ENCODE data around the gene ESR2.
"Not testable (repeated sequence)": the region's sequence is repeated elsewhere in the genome, so short reads cannot be mapped to it uniquely, and the experiment has no call there.

The ESR2 gene

GRCh38 chr14:64196056-64196455, 98.1 kb downstream of the ESR2 start:
- DNase-seq: no peak

GRCh38 chr14:64195199-64195598, 99.0 kb downstream of the ESR2 start:
- DNase-seq: no peak

GRCh38 chr14:64194404-64194803, 99.8 kb downstream of the ESR2 start:
- no peak for DNase-seq

GRCh38 chr14:64193821-64194220, 100.3 kb downstream of the ESR2 start:
- DNase-seq: no peak

- DNase-seq: peak; percentile 11
Measured at GRCh38 chr14:64191756-64192155, 102.4 kb downstream of the ESR2 start.

- DNase-seq: no peak
Measured at GRCh38 chr14:64190974-64191502, 103.1 kb downstream of the ESR2 start.

GRCh38 chr14:64187331-64187730, 106.8 kb downstream of the ESR2 start:
- no peak for DNase-seq

- DNase-seq: no peak
Measured at GRCh38 chr14:64186231-64187129, 107.7 kb downstream of the ESR2 start.

- DNase-seq: no peak
Measured at GRCh38 chr14:64185184-64185583, 109.0 kb downstream of the ESR2 start.

- no peak for DNase-seq
Measured at GRCh38 chr14:64184103-64184729, 110.0 kb downstream of the ESR2 start.

GRCh38 chr14:64182908-64183307, 111.3 kb downstream of the ESR2 start:
- DNase-seq: not testable (repeated sequence)

GRCh38 chr14:64178814-64179213, 115.4 kb downstream of the ESR2 start:
- no peak for DNase-seq

- DNase-seq: no peak
Measured at GRCh38 chr14:64176330-64176729, 117.8 kb downstream of the ESR2 start.

GRCh38 chr14:64174922-64175782, 119.0 kb downstream of the ESR2 start:
- DNase-seq: no peak

- no peak for DNase-seq
Measured at GRCh38 chr14:64170181-64170580, 124.0 kb downstream of the ESR2 start.

GRCh38 chr14:64159588-64159987, 134.6 kb downstream of the ESR2 start:
- no peak for DNase-seq

GRCh38 chr14:64158608-64159007, 135.6 kb downstream of the ESR2 start:
- no peak for DNase-seq

GRCh38 chr14:64149921-64150320, 144.2 kb downstream of the ESR2 start:
- DNase-seq: no peak

- no peak for DNase-seq
Measured at GRCh38 chr14:64147126-64147790, 146.9 kb downstream of the ESR2 start.

- no peak for DNase-seq
Measured at GRCh38 chr14:64137657-64138290, 156.4 kb downstream of the ESR2 start.

GRCh38 chr14:64126548-64126947, 167.6 kb downstream of the ESR2 start:
- no peak for DNase-seq

GRCh38 chr14:64125270-64125669, 168.9 kb downstream of the ESR2 start:
- DNase-seq: no peak
